Smooth muscle cell (in vitro differentiated cells): ENCODE data around the gene CACNA1B. TPM values are rescaled to one million over a fixed set of nuclear protein-coding genes. Genes with fewer than 3 reads are reported as not detected.

Source experiments
- DNase-seq: peaks from one replicate; lab custom pipeline; 2025; ENCODE audit not compliant: unreplicated experiment; lab: John Stamatoyannopoulos, UW
- H2AFZ ChIP-seq: fragments of 200-600 bp; sonication (generic); 2 replicates; pipeline ENCODE4 v1.6.0; 2016; ENCODE audit warnings: antibody characterized with exemption, low read depth, mild to moderate bottlenecking
- H3F3A ChIP-seq: fragments of 200-600 bp; sonication (generic); 2 replicates; pipeline ENCODE4 v1.6.0; 2017; ENCODE audit warnings: antibody characterized with exemption, low read depth
- H3K27ac ChIP-seq: fragments of 200-600 bp; sonication (generic); 2 replicates; pipeline ENCODE4 v1.5.1; 2016; ENCODE audit warnings: low read depth, mild to moderate bottlenecking
- H3K27me3 ChIP-seq: fragments of 200-600 bp; sonication (generic); 2 replicates; pipeline ENCODE4 v1.6.1; 2016; ENCODE audit warnings: low read depth, mild to moderate bottlenecking
- H3K36me3 ChIP-seq: fragments of 200-600 bp; sonication (generic); 2 replicates; pipeline ENCODE4 v1.5.1; 2016; ENCODE audit warnings: low read depth
- H3K4me1 ChIP-seq: fragments of 200-600 bp; sonication (generic); 2 replicates; pipeline ENCODE4 v1.5.1; 2016; ENCODE audit warnings: low read depth
- H3K4me2 ChIP-seq: fragments of 200-600 bp; sonication (generic); 2 replicates; pipeline ENCODE4 v1.6.0; 2016; ENCODE audit warnings: mild to moderate bottlenecking
- H3K4me3 ChIP-seq: fragments of 200-600 bp; sonication (generic); 2 replicates; pipeline ENCODE4 v1.5.1; 2016; ENCODE audit warnings: mild to moderate bottlenecking
- H3K79me2 ChIP-seq: fragments of 200-600 bp; sonication (generic); 2 replicates; pipeline ENCODE4 v1.6.0; 2016; ENCODE audit warnings: low read depth, mild to moderate bottlenecking
- H3K9ac ChIP-seq: fragments of 200-600 bp; sonication (generic); 2 replicates; pipeline ENCODE4 v1.6.0; 2016; ENCODE audit warnings: low read depth
- H3K9me3 ChIP-seq: fragments of 200-600 bp; sonication (generic); replicated peaks from 2 replicates; pipeline ENCODE4 v1.5.1; 2016; ENCODE audit warnings: low read depth
- H4K20me1 ChIP-seq: fragments of 200-600 bp; sonication (generic); 2 replicates; pipeline ENCODE4 v1.6.0; 2016; ENCODE audit warnings: low read depth
- CTCF ChIP-seq: fragments of 200-600 bp; sonication (generic); IDR thresholded peaks from 2 replicates; pipeline ENCODE4 v1.5.1; 2017; ENCODE audit warnings: borderline replicate concordance, mild to moderate bottlenecking, antibody characterized with exemption; ENCODE audit not compliant: insufficient read depth, poor library complexity, severe bottlenecking
- WGBS: methylation state at CpG from one replicate; pipeline ENCODE4 v1.1.7; 2016; ENCODE audit warnings: low lambda C conversion rate; 5-methylcytosine and 5-hydroxymethylcytosine counted together
- polyA plus RNA-seq: library from polyadenylated mRNA; unstranded; fragments of >200 nt; fragmentation: Nextera tagmentation; extraction: Ambion mirVana; gene quantifications from 2 replicates; pipeline ENCODE4 v1.2.1, GENCODE V29; 2016
- total RNA-seq: library from RNA; depleted of rRNA; stranded (reverse); fragments of >200 nt; gene quantifications from 2 replicates; pipeline ENCODE4 v1.2.3, GENCODE V29; 2014

Gene CACNA1B
- total and polyA plus RNA-seq, 2 experiments from 2014 or later, result 0.09 to 0.23 TPM

GRCh38 chr9:137946993-137947392 lies 69.4 kb downstream of the CACNA1B start:
- no peak overlapping the region for H3K4me3 ChIP-seq
- H3K4me1 ChIP-seq, result no peaks in the 10 kb centered on the region
- TF ChIP-seq CTCF, result no peak

GRCh38 chr9:137948642-137949041 lies 71.1 kb downstream of the CACNA1B start:
- peaks cover 5% of the 10 kb centered on the region for H3K9me3 ChIP-seq
- no peaks in the 10 kb centered on the region for H3F3A ChIP-seq
- H3K79me2 ChIP-seq, result no peaks in the 10 kb centered on the region

More at GRCh38 chr9:137946993-137947392, 69.4 kb downstream of the CACNA1B start:
- no peak for DNase-seq
- Histone ChIP-seq H3K79me2 (no peaks in the 10 kb centered on the region), H3K4me2 (no peak overlapping the region), H3K9ac (no peak overlapping the region), H3F3A (no peaks in the 10 kb centered on the region), H3K36me3 (no peaks in the 10 kb centered on the region), H2AFZ (no peak overlapping the region), H4K20me1 (no peaks in the 10 kb centered on the region), H3K9me3 (peaks cover 9% of the 10 kb centered on the region), H3K27ac (no peak overlapping the region), H3K27me3 (no peaks in the 10 kb centered on the region)
- WGBS, result 76% methylated on average over 2 of the region's 2 CpGs

GRCh38 chr9:137949260-137949659 lies 71.7 kb downstream of the CACNA1B start:
- H3K4me1 ChIP-seq, result no peaks in the 10 kb centered on the region
- no peaks in the 10 kb centered on the region for H3F3A ChIP-seq
- no peak overlapping the region for H3K9ac ChIP-seq
- no peak overlapping the region for H2AFZ ChIP-seq
- H3K79me2 ChIP-seq, result no peaks in the 10 kb centered on the region
- WGBS, result 96% methylated on average over 8 of the region's 8 CpGs
- no peak overlapping the region for H3K27ac ChIP-seq
- TF ChIP-seq CTCF, result no peak
- H3K4me2 ChIP-seq, result no peak overlapping the region
- no peaks in the 10 kb centered on the region for H4K20me1 ChIP-seq
- H3K27me3 ChIP-seq, result no peaks in the 10 kb centered on the region
- no peak overlapping the region for H3K4me3 ChIP-seq
- no peaks in the 10 kb centered on the region for H3K36me3 ChIP-seq
- H3K9me3 ChIP-seq, result peaks cover 3% of the 10 kb centered on the region
- no peak for DNase-seq

More at GRCh38 chr9:137948642-137949041, 71.1 kb downstream of the CACNA1B start:
- WGBS, result 86% methylated on average over 2 of the region's 2 CpGs
- no peak overlapping the region for H2AFZ ChIP-seq
- H3K4me3 ChIP-seq, result no peak overlapping the region
- H3K36me3 ChIP-seq, result no peaks in the 10 kb centered on the region
- no peak for DNase-seq
- H3K4me1 ChIP-seq, result no peaks in the 10 kb centered on the region
- H3K4me2 ChIP-seq, result no peak overlapping the region
- no peak for TF ChIP-seq CTCF
- H3K9ac ChIP-seq, result no peak overlapping the region
- no peak overlapping the region for H3K27ac ChIP-seq
- no peaks in the 10 kb centered on the region for H4K20me1 ChIP-seq
- no peaks in the 10 kb centered on the region for H3K27me3 ChIP-seq

GRCh38 chr9:137951107-137951506 lies 73.5 kb downstream of the CACNA1B start:
- Histone ChIP-seq H3K9ac (no peak overlapping the region), H3K27ac (no peak overlapping the region), H3K4me1 (no peaks in the 10 kb centered on the region), H3K9me3 (peaks cover 3% of the 10 kb centered on the region), H3K79me2 (no peaks in the 10 kb centered on the region), H3K4me3 (no peak overlapping the region), H2AFZ (no peak overlapping the region), H3F3A (no peaks in the 10 kb centered on the region), H3K4me2 (no peak overlapping the region), H3K36me3 (no peaks in the 10 kb centered on the region), H3K27me3 (no peaks in the 10 kb centered on the region), H4K20me1 (no peaks in the 10 kb centered on the region)
- no peak for DNase-seq
- TF ChIP-seq CTCF, result no peak
- 84% methylated on average over 8 of the region's 8 CpGs for WGBS
